Measurements from ENCODE around the gene TYMP.
A peak's percentile ranks its signal among the peaks of the same experiment; 100 is the strongest.

Gene TYMP

GRCh38 chr22:50562523-50563412 is 33.0 kb upstream of the TYMP start, which contains the start of gene SYCE3:
Gene SYCE3 (minus strand): TSS chr22:50562919. CDS start chr22:50556405, 6,514 bp downstream.
- DNase-seq: peak; percentile 99

- no peak for DNase-seq
Measured at GRCh38 chr22:50561401-50562358, 31.9 kb upstream of the TYMP start.

GRCh38 chr22:50560034-50560433 is 30.2 kb upstream of the TYMP start:
- DNase-seq: no peak

GRCh38 chr22:50556703-50557102 is 26.9 kb upstream of the TYMP start:
- no peak for DNase-seq

GRCh38 chr22:50553310-50553709 is 23.5 kb upstream of the TYMP start:
- no peak for DNase-seq

GRCh38 chr22:50551160-50551752 is 21.4 kb upstream of the TYMP start:
- no peak for DNase-seq

- no peak for DNase-seq
Measured at GRCh38 chr22:50550395-50550794, 20.6 kb upstream of the TYMP start.

- no peak for DNase-seq
Measured at GRCh38 chr22:50548921-50549790, 19.3 kb upstream of the TYMP start.

- DNase-seq: peak; percentile 65 to 67
Measured at GRCh38 chr22:50548040-50548920, 18.5 kb upstream of the TYMP start.

GRCh38 chr22:50547263-50547985 is 17.6 kb upstream of the TYMP start:
- DNase-seq: no peak

- DNase-seq: no peak
Measured at GRCh38 chr22:50546326-50547262, 16.8 kb upstream of the TYMP start.

GRCh38 chr22:50545522-50546325 is 15.9 kb upstream of the TYMP start, which contains the start of gene KLHDC7B:
Gene KLHDC7B (plus strand): TSS chr22:50545899. CDS start chr22:50546244, 345 bp downstream.
- peak in 1 of 2 experiments; percentile 46 for DNase-seq

GRCh38 chr22:50544746-50545253 is 15.0 kb upstream of the TYMP start:
- DNase-seq: peak in 1 of 2 experiments; percentile 51

GRCh38 chr22:50544078-50544745 is 14.4 kb upstream of the TYMP start:
- peak; percentile 89 to 90 for DNase-seq

- peak in 1 of 2 experiments; percentile 66 for DNase-seq
Measured at GRCh38 chr22:50542416-50542927, 12.7 kb upstream of the TYMP start.

- peak in 1 of 2 experiments; percentile 58 for DNase-seq
Measured at GRCh38 chr22:50541667-50542026, 11.8 kb upstream of the TYMP start.

GRCh38 chr22:50540381-50540780 is 10.6 kb upstream of the TYMP start:
- no peak for DNase-seq

All from activated CD4-positive, alpha-beta T cell treated with anti-CD3 and anti-CD28 coated beads, Interleukin-2, amount 50 U/mL, for 48 hours (primary cell).